OCI-LY1 (cell line): Measurements from ENCODE around the gene BCKDHB.

Experiments
- CTCF ChIP-seq: fragments of 200-600 bp; sonication (generic), shearing (Covaris generic); IDR thresholded peaks from 2 replicates; pipeline ENCODE4 v1.5.1; 2017; ENCODE audit warnings: mild to moderate bottlenecking, antibody characterized with exemption, low read length, moderate library complexity, mixed read lengths
- EZH2 ChIP-seq: fragments of 200-600 bp; sonication (generic), shearing (Covaris generic); IDR thresholded peaks from 2 replicates; pipeline ENCODE4 v1.8.0; 2017; ENCODE audit warnings: borderline replicate concordance, mixed run types, mild to moderate bottlenecking, antibody characterized with exemption, low read length, moderate library complexity, mixed read lengths

GRCh38 chr6:80272988-80273387 lies 166.5 kb downstream of the BCKDHB start:
- TF ChIP-seq CTCF, result no peak
- no peak for TF ChIP-seq EZH2
